H1 (cell line): ENCODE results near the gene ZNF469.

Source experiments
- CTCF ChIP-seq, 3 experiments: IDR thresholded peaks; 1 replicate in 2 of 3; 2 replicates in 1 of 3; pipeline versions ENCODE4 v1.5.1 to v1.6.1; 2011; ENCODE audit warnings: low read length in 3 of 3, mild to moderate bottlenecking in 3 of 3, inconsistent platforms in 2 of 3, low read depth in 1 of 3, moderate library complexity in 1 of 3; ENCODE audit not compliant: insufficient read depth in 1 of 3; ENCODE audit errors: control extremely low read depth in 1 of 3
- POLR2A ChIP-seq, 2 experiments: IDR thresholded peaks; 1 replicate in 1 of 2; 2 replicates in 1 of 2; pipeline ENCODE4 v1.6.1; 2011; ENCODE audit warnings: low read depth in 2 of 2, low read length in 2 of 2, mild to moderate bottlenecking in 2 of 2; ENCODE audit errors: control extremely low read depth in 1 of 2
- ZNF274 ChIP-seq: IDR thresholded peaks from 2 replicates; pipeline ENCODE4 v1.7.0; 2012; ENCODE audit warnings: low read length, borderline replicate concordance; ENCODE audit errors: extremely low read depth

- TF ChIP-seq POLR2A (IDR thresholded peaks at IDR 0.05; ENCODE audit: control extremely low read depth in 1 of 2, low read depth in 2 of 2, low read length in 2 of 2) (no peak), ZNF274 (no peak), CTCF (IDR thresholded peaks at IDR 0.05; ENCODE audit: control extremely low read depth in 1 of 3, insufficient read depth in 1 of 3, low read depth in 1 of 3, low read length in 3 of 3) (no peak)
These were observed 30.0 kb downstream of the ZNF469 start for GRCh38 chr16:88412766-88413165.
